ENCODE measurements around the gene TTC23L.

GRCh38 chr5:34820593-34820992, 18.4 kb upstream of the TTC23L start:
- no peak for TF ChIP-seq CTCF (conservative IDR thresholded peaks at IDR 0.05; ENCODE audit: low read depth in 2 of 2)
- TF ChIP-seq EZH2 (IDR thresholded peaks at IDR 0.05; ENCODE audit: low read depth, unreplicated experiment) = no peak
- no peak for TF ChIP-seq ZNF331 (CRISPR knock-in tag; IDR thresholded peaks at IDR 0.05; ENCODE audit: low read depth)
- no peak for TF ChIP-seq POLR2AphosphoS5 (IDR thresholded peaks at IDR 0.05; ENCODE audit: low read depth)
- no peak for TF ChIP-seq EZH2phosphoT487 (IDR thresholded peaks at IDR 0.05; ENCODE audit: unreplicated experiment)
- no peak for TF ChIP-seq REST (IDR thresholded peaks at IDR 0.05; ENCODE audit: unreplicated experiment)
